Measurements from ENCODE around the gene IL10RB.

DNA sequence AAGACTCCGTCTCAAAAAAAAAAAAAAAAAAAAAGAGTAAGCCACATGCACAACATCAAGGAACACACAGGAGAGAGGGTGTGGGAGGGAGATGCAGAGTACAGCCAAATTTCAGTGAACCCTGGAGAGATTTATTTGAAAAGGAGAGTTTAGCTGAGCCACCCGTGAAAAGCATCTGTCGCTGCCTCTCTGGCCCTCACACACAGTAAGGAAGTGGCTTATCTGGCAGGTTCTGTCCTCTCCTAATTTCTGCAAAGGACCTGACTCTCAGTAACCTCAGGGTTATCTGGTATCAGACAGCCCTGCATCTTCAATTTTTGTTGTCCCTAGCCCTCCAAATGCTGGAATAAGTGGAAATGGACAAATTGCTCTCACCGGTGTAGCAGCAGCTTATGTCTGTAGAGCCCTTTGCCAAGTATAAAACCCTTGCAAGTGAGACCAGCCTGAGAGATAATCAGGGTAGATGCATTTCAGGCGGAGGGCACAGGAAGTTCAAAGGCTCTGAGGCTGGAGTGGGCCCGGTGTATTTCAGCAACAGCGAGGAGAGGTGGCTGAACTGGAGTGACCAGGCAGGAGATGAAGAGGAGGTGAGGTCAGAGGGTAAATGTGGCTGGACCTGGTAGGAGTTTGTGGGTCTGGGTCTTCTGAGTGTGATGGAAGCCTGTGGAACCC is 16.7 kb upstream of the IL10RB start:
- TF ChIP-seq CTCF (IDR thresholded peaks at IDR 0.05; ENCODE audit: borderline replicate concordance, extremely low read depth, low read length, poor library complexity, severe bottlenecking): no peak
- no peak for TF ChIP-seq EZH2 (IDR thresholded peaks at IDR 0.05; ENCODE audit: borderline replicate concordance, low read depth, low read length, severe bottlenecking)

Data from DND-41 (cell line).